SK-N-MC (cell line): ENCODE results near the gene MUC5B.

Source experiments
- EZH2 ChIP-seq: fragments of 200-600 bp; sonication (generic); IDR thresholded peaks from one replicate; pipeline ENCODE4 v1.6.1; 2017; ENCODE audit warnings: antibody characterized with exemption
- FOXP2 ChIP-seq: optimal IDR thresholded peaks from 2 replicates; pipeline ENCODE3; 2011; ENCODE audit warnings: mild to moderate bottlenecking, moderate library complexity; ENCODE audit not compliant: insufficient read depth; ENCODE audit errors: extremely low read length, control extremely low read depth
- POLR2AphosphoS5 ChIP-seq: IDR thresholded peaks from 2 replicates; pipeline ENCODE4 v1.6.1; 2012; ENCODE audit warnings: mild to moderate bottlenecking, low read depth, low read length, borderline replicate concordance

DNA sequence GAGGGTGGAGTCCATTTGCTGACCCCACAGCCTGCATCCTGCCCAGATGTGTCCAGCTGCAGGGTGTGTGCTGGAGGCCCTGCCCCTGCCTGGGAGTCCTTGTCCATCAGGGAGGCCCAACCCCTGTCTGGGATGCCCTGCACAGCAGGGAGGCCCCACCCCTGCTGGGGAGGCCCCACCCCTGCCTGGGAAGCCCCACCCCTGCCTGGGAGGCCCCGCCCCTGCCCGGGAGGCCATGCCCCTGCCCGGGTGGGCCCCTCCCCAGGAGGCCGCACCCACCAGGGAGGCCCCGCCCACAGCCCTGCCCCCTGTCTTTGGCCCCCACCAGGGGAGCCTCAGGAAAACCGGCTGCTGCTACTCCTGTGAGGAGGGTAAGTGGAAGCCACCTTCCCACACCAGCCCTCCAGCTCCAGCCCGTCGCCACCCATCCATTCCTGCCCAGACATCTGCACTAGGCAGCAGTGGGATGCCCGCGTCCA is 37.2 kb downstream of the MUC5B start:
- TF ChIP-seq POLR2AphosphoS5 (no peak), EZH2 (no peak), FOXP2 (no peak)
